Stimulated activated CD4-positive, alpha-beta T cell treated with anti-CD3 and anti-CD28 coated beads, Interleukin-15, amount 100 ng/mL, for 48 hours (primary cell): Measurements from ENCODE around the gene TSC22D1.
"Not testable (repeated sequence)": the region's sequence is repeated elsewhere in the genome, so short reads cannot be mapped to it uniquely, and the experiment has no call there.

Source experiments
- DNase-seq, 2 donors: peaks; one replicate each; pipeline ENCODE4 v3.0.0-alpha.2; 2020; ENCODE audit warnings: low read depth in 2 of 2

The TSC22D1 gene

GRCh38 chr13:44506251-44506650 is 69.9 kb downstream of the TSC22D1 start:
- DNase-seq: no peak

- DNase-seq: no peak
Observed at GRCh38 chr13:44504116-44504515, 72.0 kb downstream of the TSC22D1 start.

- no peak for DNase-seq
Observed at GRCh38 chr13:44498969-44499368, 77.2 kb downstream of the TSC22D1 start.

- DNase-seq: no peak
Observed at GRCh38 chr13:44498502-44498901, 77.6 kb downstream of the TSC22D1 start.

GRCh38 chr13:44497801-44498200 is 78.3 kb downstream of the TSC22D1 start:
- DNase-seq: no peak

GRCh38 chr13:44493213-44493812 is 82.8 kb downstream of the TSC22D1 start:
- no peak for DNase-seq

- no peak for DNase-seq
Observed at GRCh38 chr13:44489751-44490150, 86.4 kb downstream of the TSC22D1 start.

- DNase-seq: no peak
Observed at GRCh38 chr13:44487989-44488388, 88.1 kb downstream of the TSC22D1 start.

GRCh38 chr13:44484562-44485138 is 91.5 kb downstream of the TSC22D1 start:
- no peak for DNase-seq

- DNase-seq: no peak
Observed at GRCh38 chr13:44474122-44474910, 101.8 kb downstream of the TSC22D1 start.

GRCh38 chr13:44471686-44472085 is 104.4 kb downstream of the TSC22D1 start:
- DNase-seq: no peak

GRCh38 chr13:44470638-44471562 is 105.2 kb downstream of the TSC22D1 start:
- no peak for DNase-seq

- DNase-seq: no peak
Observed at GRCh38 chr13:44468874-44469273, 107.3 kb downstream of the TSC22D1 start.

- no peak for DNase-seq
Observed at GRCh38 chr13:44465318-44465717, 110.8 kb downstream of the TSC22D1 start.

- no peak for DNase-seq
Observed at GRCh38 chr13:44464471-44464870, 111.7 kb downstream of the TSC22D1 start.

- DNase-seq: no peak
Observed at GRCh38 chr13:44463759-44464158, 112.4 kb downstream of the TSC22D1 start.

GRCh38 chr13:44459674-44460073 is 116.5 kb downstream of the TSC22D1 start:
- DNase-seq: no peak

- no peak for DNase-seq
Observed at GRCh38 chr13:44458313-44458975, 117.7 kb downstream of the TSC22D1 start.

GRCh38 chr13:44456212-44456611 is 119.9 kb downstream of the TSC22D1 start:
- not testable (repeated sequence) for DNase-seq

GRCh38 chr13:44455769-44456168 is 120.4 kb downstream of the TSC22D1 start:
- no peak for DNase-seq

GRCh38 chr13:44453881-44454280 is 122.2 kb downstream of the TSC22D1 start:
- no peak for DNase-seq
